Smooth muscle cell (in vitro differentiated cells): Measurements from ENCODE around the gene PCDHGC4. TPM values are rescaled to one million over a fixed set of nuclear protein-coding genes. Genes with fewer than 3 reads are reported as not detected.
A peak's percentile ranks its signal among the peaks of the same experiment; 100 is the strongest.

Experiments
- DNase-seq: peaks from one replicate; lab custom pipeline; 2025; ENCODE audit not compliant: unreplicated experiment; lab: John Stamatoyannopoulos, UW
- H2AFZ ChIP-seq: fragments of 200-600 bp; sonication (generic); 2 replicates; pipeline ENCODE4 v1.6.0; 2016; ENCODE audit warnings: antibody characterized with exemption, low read depth, mild to moderate bottlenecking
- H3F3A ChIP-seq: fragments of 200-600 bp; sonication (generic); 2 replicates; pipeline ENCODE4 v1.6.0; 2017; ENCODE audit warnings: antibody characterized with exemption, low read depth
- H3K27ac ChIP-seq: fragments of 200-600 bp; sonication (generic); 2 replicates; pipeline ENCODE4 v1.5.1; 2016; ENCODE audit warnings: low read depth, mild to moderate bottlenecking
- H3K27me3 ChIP-seq: fragments of 200-600 bp; sonication (generic); 2 replicates; pipeline ENCODE4 v1.6.1; 2016; ENCODE audit warnings: low read depth, mild to moderate bottlenecking
- H3K36me3 ChIP-seq: fragments of 200-600 bp; sonication (generic); 2 replicates; pipeline ENCODE4 v1.5.1; 2016; ENCODE audit warnings: low read depth
- H3K4me1 ChIP-seq: fragments of 200-600 bp; sonication (generic); 2 replicates; pipeline ENCODE4 v1.5.1; 2016; ENCODE audit warnings: low read depth
- H3K4me2 ChIP-seq: fragments of 200-600 bp; sonication (generic); 2 replicates; pipeline ENCODE4 v1.6.0; 2016; ENCODE audit warnings: mild to moderate bottlenecking
- H3K4me3 ChIP-seq: fragments of 200-600 bp; sonication (generic); 2 replicates; pipeline ENCODE4 v1.5.1; 2016; ENCODE audit warnings: mild to moderate bottlenecking
- H3K79me2 ChIP-seq: fragments of 200-600 bp; sonication (generic); 2 replicates; pipeline ENCODE4 v1.6.0; 2016; ENCODE audit warnings: low read depth, mild to moderate bottlenecking
- H3K9ac ChIP-seq: fragments of 200-600 bp; sonication (generic); 2 replicates; pipeline ENCODE4 v1.6.0; 2016; ENCODE audit warnings: low read depth
- H3K9me3 ChIP-seq: fragments of 200-600 bp; sonication (generic); replicated peaks from 2 replicates; pipeline ENCODE4 v1.5.1; 2016; ENCODE audit warnings: low read depth
- H4K20me1 ChIP-seq: fragments of 200-600 bp; sonication (generic); 2 replicates; pipeline ENCODE4 v1.6.0; 2016; ENCODE audit warnings: low read depth
- CTCF ChIP-seq: fragments of 200-600 bp; sonication (generic); IDR thresholded peaks from 2 replicates; pipeline ENCODE4 v1.5.1; 2017; ENCODE audit warnings: borderline replicate concordance, mild to moderate bottlenecking, antibody characterized with exemption; ENCODE audit not compliant: insufficient read depth, poor library complexity, severe bottlenecking
- WGBS: methylation state at CpG from one replicate; pipeline ENCODE4 v1.1.7; 2016; ENCODE audit warnings: low lambda C conversion rate; 5-methylcytosine and 5-hydroxymethylcytosine counted together
- polyA plus RNA-seq: library from polyadenylated mRNA; unstranded; fragments of >200 nt; fragmentation: Nextera tagmentation; extraction: Ambion mirVana; gene quantifications from 2 replicates; pipeline ENCODE4 v1.2.1, GENCODE V29; 2016
- total RNA-seq: library from RNA; depleted of rRNA; stranded (reverse); fragments of >200 nt; gene quantifications from 2 replicates; pipeline ENCODE4 v1.2.3, GENCODE V29; 2014

PCDHGC4 gene
- total and polyA plus RNA-seq, 2 experiments from 2014 or later = 0.16 to 3.8 TPM

- peak overlapping the region; percentile 38 for H3K9ac ChIP-seq
- no peaks in the 10 kb centered on the region for H3K27me3 ChIP-seq
- peak overlapping the region; percentile 69 for H3K27ac ChIP-seq
- H2AFZ ChIP-seq = no peak overlapping the region
- peaks cover 52% of the 10 kb centered on the region for H4K20me1 ChIP-seq
- H3F3A ChIP-seq = peaks cover 23% of the 10 kb centered on the region
- DNase-seq = no peak
- no peaks in the 10 kb centered on the region for H3K36me3 ChIP-seq
- peaks cover 31% of the 10 kb centered on the region for H3K4me1 ChIP-seq
- H3K4me2 ChIP-seq = peak overlapping the region; percentile 85
- peaks cover 48% of the 10 kb centered on the region for H3K79me2 ChIP-seq
- H3K9me3 ChIP-seq = no peaks in the 10 kb centered on the region
- TF ChIP-seq CTCF = no peak
- peak overlapping the region; percentile 58 for H3K4me3 ChIP-seq
- WGBS = 3% methylated on average over 58 of the region's 58 CpGs
These were observed 8.5 kb upstream of the PCDHGC4 start for GRCh38 chr5:141476132-141476911.

GRCh38 chr5:141477044-141477575 is 7.7 kb upstream of the PCDHGC4 start:
- WGBS = 89% methylated on average over 24 of the region's 24 CpGs
- Histone ChIP-seq H3K9ac (no peak overlapping the region), H2AFZ (no peak overlapping the region), H4K20me1 (peaks cover 59% of the 10 kb centered on the region), H3K9me3 (no peaks in the 10 kb centered on the region), H3K4me3 (peak overlapping the region; percentile 58), H3K27me3 (no peaks in the 10 kb centered on the region), H3K79me2 (peaks cover 56% of the 10 kb centered on the region), H3F3A (peaks cover 23% of the 10 kb centered on the region), H3K36me3 (no peaks in the 10 kb centered on the region), H3K27ac (peak overlapping the region; percentile 69), H3K4me1 (peaks cover 31% of the 10 kb centered on the region), H3K4me2 (peak overlapping the region; percentile 85)
- no peak for TF ChIP-seq CTCF
- no peak for DNase-seq

GRCh38 chr5:141477815-141478214 is 7.0 kb upstream of the PCDHGC4 start:
- Histone ChIP-seq H3F3A (peaks cover 23% of the 10 kb centered on the region), H3K27ac (no peak overlapping the region), H3K9ac (no peak overlapping the region), H3K36me3 (no peaks in the 10 kb centered on the region), H3K4me1 (peaks cover 31% of the 10 kb centered on the region), H2AFZ (no peak overlapping the region), H3K4me3 (peak overlapping the region; percentile 25), H3K79me2 (peaks cover 63% of the 10 kb centered on the region), H3K27me3 (no peaks in the 10 kb centered on the region), H4K20me1 (peaks cover 66% of the 10 kb centered on the region), H3K4me2 (peak overlapping the region; percentile 85), H3K9me3 (no peaks in the 10 kb centered on the region)
- no peak for DNase-seq
- no peak for TF ChIP-seq CTCF
- WGBS = 87% methylated on average over 13 of the region's 13 CpGs
